ENCODE measurements around the gene PIAS1.

Gene PIAS1

DNA sequence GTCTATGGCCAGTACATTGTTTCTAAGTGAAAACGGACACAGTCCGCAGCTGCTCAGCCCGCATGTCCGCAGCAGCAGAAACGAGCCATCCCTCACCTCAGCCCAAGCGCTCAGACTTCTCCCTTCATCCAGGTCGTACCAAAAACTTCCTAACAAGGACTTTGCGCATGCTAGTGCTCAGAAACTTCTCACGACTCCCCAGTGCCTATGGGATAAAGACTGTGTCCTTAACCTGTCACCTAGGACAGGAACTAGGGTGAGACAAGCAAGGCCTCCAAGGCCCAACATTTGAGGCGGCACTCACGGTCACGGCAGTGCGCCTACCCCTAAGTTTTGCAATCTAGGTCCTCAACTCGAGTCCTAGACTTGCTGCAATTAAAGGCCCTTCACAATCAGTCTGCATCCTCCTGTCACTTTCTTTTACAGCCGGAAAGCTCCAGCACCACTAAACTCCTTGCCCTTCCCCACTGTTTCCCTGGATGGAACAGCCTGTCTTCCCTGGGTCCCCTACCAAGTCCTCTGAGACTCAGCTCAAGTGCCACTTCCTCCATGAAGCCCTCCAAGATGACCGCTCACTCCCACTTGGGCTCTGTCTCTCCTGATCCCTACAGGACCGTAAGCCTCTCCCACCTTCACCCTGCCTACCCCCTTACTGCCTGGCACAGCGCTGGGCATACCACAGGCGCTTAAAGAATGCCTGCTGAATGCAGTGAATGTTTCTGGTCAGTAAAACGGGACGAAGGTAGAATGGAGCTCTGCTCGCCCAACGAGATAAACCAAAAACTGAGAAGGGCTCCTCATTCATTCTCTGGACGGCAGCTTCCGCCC is 174.2 kb downstream of the PIAS1 start (continued):
- TF ChIP-seq, protein P1, sequence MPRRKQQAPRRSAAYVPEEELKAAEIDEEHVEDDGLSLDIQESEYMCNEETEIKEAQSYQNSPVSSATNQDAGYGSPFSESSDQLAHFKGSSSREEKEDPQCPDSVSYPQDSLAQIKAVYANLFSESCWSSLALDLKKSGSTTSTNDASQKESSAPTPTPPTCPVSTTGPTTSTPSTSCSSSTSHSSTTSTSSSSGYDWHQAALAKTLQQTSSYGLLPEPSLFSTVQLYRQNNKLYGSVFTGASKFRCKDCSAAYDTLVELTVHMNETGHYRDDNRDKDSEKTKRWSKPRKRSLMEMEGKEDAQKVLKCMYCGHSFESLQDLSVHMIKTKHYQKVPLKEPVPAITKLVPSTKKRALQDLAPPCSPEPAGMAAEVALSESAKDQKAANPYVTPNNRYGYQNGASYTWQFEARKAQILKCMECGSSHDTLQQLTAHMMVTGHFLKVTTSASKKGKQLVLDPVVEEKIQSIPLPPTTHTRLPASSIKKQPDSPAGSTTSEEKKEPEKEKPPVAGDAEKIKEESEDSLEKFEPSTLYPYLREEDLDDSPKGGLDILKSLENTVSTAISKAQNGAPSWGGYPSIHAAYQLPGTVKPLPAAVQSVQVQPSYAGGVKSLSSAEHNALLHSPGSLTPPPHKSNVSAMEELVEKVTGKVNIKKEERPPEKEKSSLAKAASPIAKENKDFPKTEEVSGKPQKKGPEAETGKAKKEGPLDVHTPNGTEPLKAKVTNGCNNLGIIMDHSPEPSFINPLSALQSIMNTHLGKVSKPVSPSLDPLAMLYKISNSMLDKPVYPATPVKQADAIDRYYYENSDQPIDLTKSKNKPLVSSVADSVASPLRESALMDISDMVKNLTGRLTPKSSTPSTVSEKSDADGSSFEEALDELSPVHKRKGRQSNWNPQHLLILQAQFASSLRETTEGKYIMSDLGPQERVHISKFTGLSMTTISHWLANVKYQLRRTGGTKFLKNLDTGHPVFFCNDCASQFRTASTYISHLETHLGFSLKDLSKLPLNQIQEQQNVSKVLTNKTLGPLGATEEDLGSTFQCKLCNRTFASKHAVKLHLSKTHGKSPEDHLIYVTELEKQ (tag by site-specific recombination; IDR thresholded peaks at IDR 0.05; ENCODE audit: borderline replicate concordance), result no peak
- TF ChIP-seq ZFHX2 (tag by site-specific recombination; conservative IDR thresholded peaks at IDR 0.05) (no peak), ZNF510 (tag by site-specific recombination; IDR thresholded peaks at IDR 0.05; ENCODE audit: insufficient replicate concordance) (no peak), ZNF350 (tag by site-specific recombination; IDR thresholded peaks at IDR 0.05) (no peak), ZFP41 (tag by site-specific recombination; IDR thresholded peaks at IDR 0.05; ENCODE audit: borderline replicate concordance) (no peak), ZNF23 (tag by site-specific recombination; IDR thresholded peaks at IDR 0.05; ENCODE audit: borderline replicate concordance) (no peak), ZNF404 (tag by site-specific recombination; IDR thresholded peaks at IDR 0.05) (no peak), ZNF302 (tag by site-specific recombination; IDR thresholded peaks at IDR 0.05; ENCODE audit: low read depth) (no peak), BCL11A (tag by site-specific recombination; IDR thresholded peaks at IDR 0.05; ENCODE audit: low read depth) (no peak), BCL11B (tag by site-specific recombination; IDR thresholded peaks at IDR 0.05; ENCODE audit: low read depth) (no peak), ZXDB (tag by site-specific recombination; IDR thresholded peaks at IDR 0.05) (0 out of 2 replicates have a peak, but pooled peaks have one; percentile 11), ZNF830 (tag by site-specific recombination; IDR thresholded peaks at IDR 0.05; ENCODE audit: low read depth) (no peak), ZNF248 (tag by site-specific recombination; IDR thresholded peaks at IDR 0.05) (no peak), ZNF791 (tag by site-specific recombination; IDR thresholded peaks at IDR 0.05) (no peak), ZNF658 (tag by site-specific recombination; IDR thresholded peaks at IDR 0.05) (no peak), ZNF16 (tag by site-specific recombination; IDR thresholded peaks at IDR 0.05; ENCODE audit: low read depth) (no peak), ZNF169 (tag by site-specific recombination; IDR thresholded peaks at IDR 0.05) (no peak), GLIS2 (tag by site-specific recombination; IDR thresholded peaks at IDR 0.05) (no peak)
- TF ChIP-seq, protein P2, sequence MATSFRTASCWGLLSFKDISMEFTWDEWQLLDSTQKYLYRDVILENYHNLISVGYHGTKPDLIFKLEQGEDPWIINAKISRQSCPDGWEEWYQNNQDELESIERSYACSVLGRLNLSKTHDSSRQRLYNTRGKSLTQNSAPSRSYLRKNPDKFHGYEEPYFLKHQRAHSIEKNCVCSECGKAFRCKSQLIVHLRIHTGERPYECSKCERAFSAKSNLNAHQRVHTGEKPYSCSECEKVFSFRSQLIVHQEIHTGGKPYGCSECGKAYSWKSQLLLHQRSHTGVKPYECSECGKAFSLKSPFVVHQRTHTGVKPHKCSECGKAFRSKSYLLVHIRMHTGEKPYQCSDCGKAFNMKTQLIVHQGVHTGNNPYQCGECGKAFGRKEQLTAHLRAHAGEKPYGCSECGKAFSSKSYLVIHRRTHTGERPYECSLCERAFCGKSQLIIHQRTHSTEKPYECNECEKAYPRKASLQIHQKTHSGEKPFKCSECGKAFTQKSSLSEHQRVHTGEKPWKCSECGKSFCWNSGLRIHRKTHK (tag by site-specific recombination; IDR thresholded peaks at IDR 0.05), result no peak
- TF ChIP-seq, protein P3, sequence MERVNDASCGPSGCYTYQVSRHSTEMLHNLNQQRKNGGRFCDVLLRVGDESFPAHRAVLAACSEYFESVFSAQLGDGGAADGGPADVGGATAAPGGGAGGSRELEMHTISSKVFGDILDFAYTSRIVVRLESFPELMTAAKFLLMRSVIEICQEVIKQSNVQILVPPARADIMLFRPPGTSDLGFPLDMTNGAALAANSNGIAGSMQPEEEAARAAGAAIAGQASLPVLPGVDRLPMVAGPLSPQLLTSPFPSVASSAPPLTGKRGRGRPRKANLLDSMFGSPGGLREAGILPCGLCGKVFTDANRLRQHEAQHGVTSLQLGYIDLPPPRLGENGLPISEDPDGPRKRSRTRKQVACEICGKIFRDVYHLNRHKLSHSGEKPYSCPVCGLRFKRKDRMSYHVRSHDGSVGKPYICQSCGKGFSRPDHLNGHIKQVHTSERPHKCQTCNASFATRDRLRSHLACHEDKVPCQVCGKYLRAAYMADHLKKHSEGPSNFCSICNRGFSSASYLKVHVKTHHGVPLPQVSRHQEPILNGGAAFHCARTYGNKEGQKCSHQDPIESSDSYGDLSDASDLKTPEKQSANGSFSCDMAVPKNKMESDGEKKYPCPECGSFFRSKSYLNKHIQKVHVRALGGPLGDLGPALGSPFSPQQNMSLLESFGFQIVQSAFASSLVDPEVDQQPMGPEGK (tag by site-specific recombination; IDR thresholded peaks at IDR 0.05), result no peak
- TF ChIP-seq, protein P4, sequence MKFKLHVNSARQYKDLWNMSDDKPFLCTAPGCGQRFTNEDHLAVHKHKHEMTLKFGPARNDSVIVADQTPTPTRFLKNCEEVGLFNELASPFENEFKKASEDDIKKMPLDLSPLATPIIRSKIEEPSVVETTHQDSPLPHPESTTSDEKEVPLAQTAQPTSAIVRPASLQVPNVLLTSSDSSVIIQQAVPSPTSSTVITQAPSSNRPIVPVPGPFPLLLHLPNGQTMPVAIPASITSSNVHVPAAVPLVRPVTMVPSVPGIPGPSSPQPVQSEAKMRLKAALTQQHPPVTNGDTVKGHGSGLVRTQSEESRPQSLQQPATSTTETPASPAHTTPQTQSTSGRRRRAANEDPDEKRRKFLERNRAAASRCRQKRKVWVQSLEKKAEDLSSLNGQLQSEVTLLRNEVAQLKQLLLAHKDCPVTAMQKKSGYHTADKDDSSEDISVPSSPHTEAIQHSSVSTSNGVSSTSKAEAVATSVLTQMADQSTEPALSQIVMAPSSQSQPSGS (tag by site-specific recombination; IDR thresholded peaks at IDR 0.05; ENCODE audit: low read depth), result no peak
- TF ChIP-seq, protein P5, sequence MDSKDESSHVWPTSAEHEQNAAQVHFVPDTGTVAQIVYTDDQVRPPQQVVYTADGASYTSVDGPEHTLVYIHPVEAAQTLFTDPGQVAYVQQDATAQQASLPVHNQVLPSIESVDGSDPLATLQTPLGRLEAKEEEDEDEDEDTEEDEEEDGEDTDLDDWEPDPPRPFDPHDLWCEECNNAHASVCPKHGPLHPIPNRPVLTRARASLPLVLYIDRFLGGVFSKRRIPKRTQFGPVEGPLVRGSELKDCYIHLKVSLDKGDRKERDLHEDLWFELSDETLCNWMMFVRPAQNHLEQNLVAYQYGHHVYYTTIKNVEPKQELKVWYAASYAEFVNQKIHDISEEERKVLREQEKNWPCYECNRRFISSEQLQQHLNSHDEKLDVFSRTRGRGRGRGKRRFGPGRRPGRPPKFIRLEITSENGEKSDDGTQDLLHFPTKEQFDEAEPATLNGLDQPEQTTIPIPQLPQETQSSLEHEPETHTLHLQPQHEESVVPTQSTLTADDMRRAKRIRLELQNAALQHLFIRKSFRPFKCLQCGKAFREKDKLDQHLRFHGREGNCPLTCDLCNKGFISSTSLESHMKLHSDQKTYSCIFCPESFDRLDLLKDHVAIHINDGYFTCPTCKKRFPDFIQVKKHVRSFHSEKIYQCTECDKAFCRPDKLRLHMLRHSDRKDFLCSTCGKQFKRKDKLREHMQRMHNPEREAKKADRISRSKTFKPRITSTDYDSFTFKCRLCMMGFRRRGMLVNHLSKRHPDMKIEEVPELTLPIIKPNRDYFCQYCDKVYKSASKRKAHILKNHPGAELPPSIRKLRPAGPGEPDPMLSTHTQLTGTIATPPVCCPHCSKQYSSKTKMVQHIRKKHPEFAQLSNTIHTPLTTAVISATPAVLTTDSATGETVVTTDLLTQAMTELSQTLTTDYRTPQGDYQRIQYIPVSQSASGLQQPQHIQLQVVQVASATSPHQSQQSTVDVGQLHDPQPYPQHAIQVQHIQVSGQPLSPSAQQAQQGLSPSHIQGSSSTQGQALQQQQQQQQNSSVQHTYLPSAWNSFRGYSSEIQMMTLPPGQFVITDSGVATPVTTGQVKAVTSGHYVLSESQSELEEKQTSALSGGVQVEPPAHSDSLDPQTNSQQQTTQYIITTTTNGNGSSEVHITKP (tag by site-specific recombination; IDR thresholded peaks at IDR 0.05), result peak; percentile 83
- TF ChIP-seq, protein P6, sequence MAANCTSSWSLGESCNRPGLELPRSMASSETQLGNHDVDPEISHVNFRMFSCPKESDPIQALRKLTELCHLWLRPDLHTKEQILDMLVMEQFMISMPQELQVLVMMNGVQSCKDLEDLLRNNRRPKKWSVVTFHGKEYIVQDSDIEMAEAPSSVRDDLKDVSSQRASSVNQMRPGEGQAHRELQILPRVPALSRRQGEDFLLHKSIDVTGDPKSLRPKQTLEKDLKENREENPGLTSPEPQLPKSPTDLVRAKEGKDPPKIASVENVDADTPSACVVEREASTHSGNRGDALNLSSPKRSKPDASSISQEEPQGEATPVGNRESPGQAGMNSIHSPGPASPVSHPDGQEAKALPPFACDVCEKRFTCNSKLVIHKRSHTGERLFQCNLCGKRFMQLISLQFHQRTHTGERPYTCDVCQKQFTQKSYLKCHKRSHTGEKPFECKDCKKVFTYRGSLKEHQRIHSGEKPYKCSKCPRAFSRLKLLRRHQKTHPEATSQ (tag by site-specific recombination; IDR thresholded peaks at IDR 0.05), result peak; percentile 97

All from HEK293 (cell line).